GM23338 (cell line): ENCODE results near the gene RPH3AL.

Experiments used
- CREB1 ChIP-seq: fragments of 250-450 bp; sonication (Bioruptor Pico); IDR thresholded peaks from 2 replicates; pipeline ENCODE4 v1.5.0; 2020; ENCODE audit warnings: low read depth, mild to moderate bottlenecking, moderate library complexity
- EZH2 ChIP-seq: fragments of 200-600 bp; sonication (generic); IDR thresholded peaks from one replicate; pipeline ENCODE4 v1.8.0; 2017; ENCODE audit warnings: antibody characterized with exemption, mild to moderate bottlenecking, low read depth; ENCODE audit not compliant: unreplicated experiment
- EZH2phosphoT487 ChIP-seq: fragments of 200-600 bp; sonication (generic); IDR thresholded peaks from one replicate; pipeline ENCODE4 v1.8.1; 2018; ENCODE audit warnings: antibody characterized with exemption; ENCODE audit not compliant: unreplicated experiment
- JUNB ChIP-seq: IDR thresholded peaks from one replicate; pipeline ENCODE4 v1.6.1; 2016; ENCODE audit warnings: antibody characterized with exemption; ENCODE audit not compliant: unreplicated experiment
- POLR2AphosphoS5 ChIP-seq: IDR thresholded peaks from 2 replicates; pipeline ENCODE4 v1.6.1; 2016; ENCODE audit warnings: antibody characterized with exemption, low read depth
- ZNF114 ChIP-seq: fragments of 250-450 bp; sonication (Bioruptor Pico); IDR thresholded peaks from 2 replicates; pipeline ENCODE4 v1.5.0; 2020; ENCODE audit warnings: mild to moderate bottlenecking, moderate library complexity
- ZNF331 ChIP-seq: fragments of 250-450 bp; sonication (Bioruptor Pico); IDR thresholded peaks from 2 replicates; pipeline ENCODE4 v1.5.0; 2020; ENCODE audit warnings: low read depth, mild to moderate bottlenecking, moderate library complexity
- TF ChIP-seq, protein P1 (sequence below), 2 experiments: fragments of 200-600 bp in 1 of 2; sonication (generic) in 1 of 2; conservative IDR thresholded peaks; 2 replicates each; pipeline versions ENCODE4 v1.5.1 to v1.6.1; 2016 to 2017; ENCODE audit warnings: antibody characterized with exemption in 2 of 2, low read depth in 2 of 2, mild to moderate bottlenecking in 2 of 2, moderate library complexity in 1 of 2
- TF ChIP-seq, protein P2 (sequence below): IDR thresholded peaks from one replicate; pipeline ENCODE4 v1.6.1; 2018; ENCODE audit warnings: antibody characterized with exemption; ENCODE audit not compliant: unreplicated experiment
- TF ChIP-seq, protein P3 (sequence below): fragments of 250-450 bp; sonication (Bioruptor Pico); IDR thresholded peaks from 2 replicates; pipeline ENCODE4 v1.5.0; 2020; ENCODE audit warnings: mild to moderate bottlenecking, moderate library complexity
- TF ChIP-seq, protein P4 (sequence below): IDR thresholded peaks from 2 replicates; pipeline ENCODE4 v1.6.1; 2016; ENCODE audit warnings: antibody characterized with exemption

DNA sequence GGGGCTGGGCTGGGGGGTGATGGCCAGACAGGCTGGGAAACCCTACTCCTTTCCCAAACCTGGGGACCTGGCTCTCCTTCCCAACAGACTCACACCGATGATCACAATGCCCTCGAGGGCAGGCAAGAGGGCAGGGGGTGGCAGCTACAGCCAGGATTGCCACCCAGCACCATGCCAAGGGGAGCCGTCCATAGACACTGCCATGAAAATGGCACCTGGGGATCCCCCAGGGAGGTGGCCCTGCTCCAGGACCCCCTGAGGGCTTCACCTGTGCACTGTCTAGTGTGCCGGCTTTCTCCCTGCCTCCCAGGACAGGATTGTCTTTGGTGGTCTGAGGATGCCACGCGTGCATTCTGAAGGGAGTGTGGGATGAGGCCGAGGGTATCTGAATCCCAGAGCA is 24.6 kb downstream of the RPH3AL start:
- TF ChIP-seq, protein P1, sequence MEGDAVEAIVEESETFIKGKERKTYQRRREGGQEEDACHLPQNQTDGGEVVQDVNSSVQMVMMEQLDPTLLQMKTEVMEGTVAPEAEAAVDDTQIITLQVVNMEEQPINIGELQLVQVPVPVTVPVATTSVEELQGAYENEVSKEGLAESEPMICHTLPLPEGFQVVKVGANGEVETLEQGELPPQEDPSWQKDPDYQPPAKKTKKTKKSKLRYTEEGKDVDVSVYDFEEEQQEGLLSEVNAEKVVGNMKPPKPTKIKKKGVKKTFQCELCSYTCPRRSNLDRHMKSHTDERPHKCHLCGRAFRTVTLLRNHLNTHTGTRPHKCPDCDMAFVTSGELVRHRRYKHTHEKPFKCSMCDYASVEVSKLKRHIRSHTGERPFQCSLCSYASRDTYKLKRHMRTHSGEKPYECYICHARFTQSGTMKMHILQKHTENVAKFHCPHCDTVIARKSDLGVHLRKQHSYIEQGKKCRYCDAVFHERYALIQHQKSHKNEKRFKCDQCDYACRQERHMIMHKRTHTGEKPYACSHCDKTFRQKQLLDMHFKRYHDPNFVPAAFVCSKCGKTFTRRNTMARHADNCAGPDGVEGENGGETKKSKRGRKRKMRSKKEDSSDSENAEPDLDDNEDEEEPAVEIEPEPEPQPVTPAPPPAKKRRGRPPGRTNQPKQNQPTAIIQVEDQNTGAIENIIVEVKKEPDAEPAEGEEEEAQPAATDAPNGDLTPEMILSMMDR (conservative IDR thresholded peaks at IDR 0.05; ENCODE audit: low read depth in 2 of 2) = no peak
- TF ChIP-seq, protein P2, sequence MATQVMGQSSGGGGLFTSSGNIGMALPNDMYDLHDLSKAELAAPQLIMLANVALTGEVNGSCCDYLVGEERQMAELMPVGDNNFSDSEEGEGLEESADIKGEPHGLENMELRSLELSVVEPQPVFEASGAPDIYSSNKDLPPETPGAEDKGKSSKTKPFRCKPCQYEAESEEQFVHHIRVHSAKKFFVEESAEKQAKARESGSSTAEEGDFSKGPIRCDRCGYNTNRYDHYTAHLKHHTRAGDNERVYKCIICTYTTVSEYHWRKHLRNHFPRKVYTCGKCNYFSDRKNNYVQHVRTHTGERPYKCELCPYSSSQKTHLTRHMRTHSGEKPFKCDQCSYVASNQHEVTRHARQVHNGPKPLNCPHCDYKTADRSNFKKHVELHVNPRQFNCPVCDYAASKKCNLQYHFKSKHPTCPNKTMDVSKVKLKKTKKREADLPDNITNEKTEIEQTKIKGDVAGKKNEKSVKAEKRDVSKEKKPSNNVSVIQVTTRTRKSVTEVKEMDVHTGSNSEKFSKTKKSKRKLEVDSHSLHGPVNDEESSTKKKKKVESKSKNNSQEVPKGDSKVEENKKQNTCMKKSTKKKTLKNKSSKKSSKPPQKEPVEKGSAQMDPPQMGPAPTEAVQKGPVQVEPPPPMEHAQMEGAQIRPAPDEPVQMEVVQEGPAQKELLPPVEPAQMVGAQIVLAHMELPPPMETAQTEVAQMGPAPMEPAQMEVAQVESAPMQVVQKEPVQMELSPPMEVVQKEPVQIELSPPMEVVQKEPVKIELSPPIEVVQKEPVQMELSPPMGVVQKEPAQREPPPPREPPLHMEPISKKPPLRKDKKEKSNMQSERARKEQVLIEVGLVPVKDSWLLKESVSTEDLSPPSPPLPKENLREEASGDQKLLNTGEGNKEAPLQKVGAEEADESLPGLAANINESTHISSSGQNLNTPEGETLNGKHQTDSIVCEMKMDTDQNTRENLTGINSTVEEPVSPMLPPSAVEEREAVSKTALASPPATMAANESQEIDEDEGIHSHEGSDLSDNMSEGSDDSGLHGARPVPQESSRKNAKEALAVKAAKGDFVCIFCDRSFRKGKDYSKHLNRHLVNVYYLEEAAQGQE = no peak
- no peak for TF ChIP-seq POLR2AphosphoS5
- no peak for TF ChIP-seq JUNB
- TF ChIP-seq EZH2 = no peak
- no peak for TF ChIP-seq ZNF331
- TF ChIP-seq, protein P3, sequence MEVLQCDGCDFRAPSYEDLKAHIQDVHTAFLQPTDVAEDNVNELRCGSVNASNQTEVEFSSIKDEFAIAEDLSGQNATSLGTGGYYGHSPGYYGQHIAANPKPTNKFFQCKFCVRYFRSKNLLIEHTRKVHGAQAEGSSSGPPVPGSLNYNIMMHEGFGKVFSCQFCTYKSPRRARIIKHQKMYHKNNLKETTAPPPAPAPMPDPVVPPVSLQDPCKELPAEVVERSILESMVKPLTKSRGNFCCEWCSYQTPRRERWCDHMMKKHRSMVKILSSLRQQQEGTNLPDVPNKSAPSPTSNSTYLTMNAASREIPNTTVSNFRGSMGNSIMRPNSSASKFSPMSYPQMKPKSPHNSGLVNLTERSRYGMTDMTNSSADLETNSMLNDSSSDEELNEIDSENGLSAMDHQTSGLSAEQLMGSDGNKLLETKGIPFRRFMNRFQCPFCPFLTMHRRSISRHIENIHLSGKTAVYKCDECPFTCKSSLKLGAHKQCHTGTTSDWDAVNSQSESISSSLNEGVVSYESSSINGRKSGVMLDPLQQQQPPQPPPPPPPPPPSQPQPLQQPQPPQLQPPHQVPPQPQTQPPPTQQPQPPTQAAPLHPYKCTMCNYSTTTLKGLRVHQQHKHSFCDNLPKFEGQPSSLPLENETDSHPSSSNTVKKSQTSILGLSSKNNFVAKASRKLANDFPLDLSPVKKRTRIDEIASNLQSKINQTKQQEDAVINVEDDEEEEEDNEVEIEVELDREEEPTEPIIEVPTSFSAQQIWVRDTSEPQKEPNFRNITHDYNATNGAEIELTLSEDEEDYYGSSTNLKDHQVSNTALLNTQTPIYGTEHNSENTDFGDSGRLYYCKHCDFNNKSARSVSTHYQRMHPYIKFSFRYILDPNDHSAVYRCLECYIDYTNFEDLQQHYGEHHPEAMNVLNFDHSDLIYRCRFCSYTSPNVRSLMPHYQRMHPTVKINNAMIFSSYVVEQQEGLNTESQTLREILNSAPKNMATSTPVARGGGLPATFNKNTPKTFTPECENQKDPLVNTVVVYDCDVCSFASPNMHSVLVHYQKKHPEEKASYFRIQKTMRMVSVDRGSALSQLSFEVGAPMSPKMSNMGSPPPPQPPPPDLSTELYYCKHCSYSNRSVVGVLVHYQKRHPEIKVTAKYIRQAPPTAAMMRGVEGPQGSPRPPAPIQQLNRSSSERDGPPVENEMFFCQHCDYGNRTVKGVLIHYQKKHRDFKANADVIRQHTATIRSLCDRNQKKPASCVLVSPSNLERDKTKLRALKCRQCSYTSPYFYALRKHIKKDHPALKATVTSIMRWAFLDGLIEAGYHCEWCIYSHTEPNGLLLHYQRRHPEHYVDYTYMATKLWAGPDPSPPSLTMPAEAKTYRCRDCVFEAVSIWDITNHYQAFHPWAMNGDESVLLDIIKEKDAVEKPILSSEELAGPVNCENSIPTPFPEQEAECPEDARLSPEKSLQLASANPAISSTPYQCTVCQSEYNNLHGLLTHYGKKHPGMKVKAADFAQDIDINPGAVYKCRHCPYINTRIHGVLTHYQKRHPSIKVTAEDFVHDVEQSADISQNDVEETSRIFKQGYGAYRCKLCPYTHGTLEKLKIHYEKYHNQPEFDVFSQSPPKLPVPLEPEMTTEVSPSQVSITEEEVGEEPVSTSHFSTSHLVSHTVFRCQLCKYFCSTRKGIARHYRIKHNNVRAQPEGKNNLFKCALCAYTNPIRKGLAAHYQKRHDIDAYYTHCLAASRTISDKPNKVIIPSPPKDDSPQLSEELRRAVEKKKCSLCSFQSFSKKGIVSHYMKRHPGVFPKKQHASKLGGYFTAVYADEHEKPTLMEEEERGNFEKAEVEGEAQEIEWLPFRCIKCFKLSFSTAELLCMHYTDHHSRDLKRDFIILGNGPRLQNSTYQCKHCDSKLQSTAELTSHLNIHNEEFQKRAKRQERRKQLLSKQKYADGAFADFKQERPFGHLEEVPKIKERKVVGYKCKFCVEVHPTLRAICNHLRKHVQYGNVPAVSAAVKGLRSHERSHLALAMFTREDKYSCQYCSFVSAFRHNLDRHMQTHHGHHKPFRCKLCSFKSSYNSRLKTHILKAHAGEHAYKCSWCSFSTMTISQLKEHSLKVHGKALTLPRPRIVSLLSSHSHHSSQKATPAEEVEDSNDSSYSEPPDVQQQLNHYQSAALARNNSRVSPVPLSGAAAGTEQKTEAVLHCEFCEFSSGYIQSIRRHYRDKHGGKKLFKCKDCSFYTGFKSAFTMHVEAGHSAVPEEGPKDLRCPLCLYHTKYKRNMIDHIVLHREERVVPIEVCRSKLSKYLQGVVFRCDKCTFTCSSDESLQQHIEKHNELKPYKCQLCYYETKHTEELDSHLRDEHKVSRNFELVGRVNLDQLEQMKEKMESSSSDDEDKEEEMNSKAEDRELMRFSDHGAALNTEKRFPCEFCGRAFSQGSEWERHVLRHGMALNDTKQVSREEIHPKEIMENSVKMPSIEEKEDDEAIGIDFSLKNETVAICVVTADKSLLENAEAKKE = no peak
- TF ChIP-seq, protein P4, sequence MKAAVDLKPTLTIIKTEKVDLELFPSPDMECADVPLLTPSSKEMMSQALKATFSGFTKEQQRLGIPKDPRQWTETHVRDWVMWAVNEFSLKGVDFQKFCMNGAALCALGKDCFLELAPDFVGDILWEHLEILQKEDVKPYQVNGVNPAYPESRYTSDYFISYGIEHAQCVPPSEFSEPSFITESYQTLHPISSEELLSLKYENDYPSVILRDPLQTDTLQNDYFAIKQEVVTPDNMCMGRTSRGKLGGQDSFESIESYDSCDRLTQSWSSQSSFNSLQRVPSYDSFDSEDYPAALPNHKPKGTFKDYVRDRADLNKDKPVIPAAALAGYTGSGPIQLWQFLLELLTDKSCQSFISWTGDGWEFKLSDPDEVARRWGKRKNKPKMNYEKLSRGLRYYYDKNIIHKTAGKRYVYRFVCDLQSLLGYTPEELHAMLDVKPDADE = no peak
- TF ChIP-seq ZNF114 (CRISPR knock-in tag) = no peak
- no peak for TF ChIP-seq EZH2phosphoT487
- TF ChIP-seq CREB1 = no peak
